Activated CD4-positive, alpha-beta T cell treated with anti-CD3 and anti-CD28 coated beads, Interleukin-2, Interleukin-4, amounts not matched to agents 100 ng/mL and 50 ng/mL, durations not matched to agents 16 hours and 8 hours (primary cell): Measurements from ENCODE around the gene BACE2.
"Not testable (repeated sequence)": the region's sequence is repeated elsewhere in the genome, so short reads cannot be mapped to it uniquely, and the experiment has no call there.

ENCODE experiments used
- DNase-seq: peaks from one replicate; pipeline ENCODE4 v3.0.0-alpha.2; 2020; ENCODE audit warnings: low spot score

Gene BACE2

GRCh38 chr21:41240040-41240439, 72.1 kb downstream of the BACE2 start:
- DNase-seq, result no peak

- DNase-seq, result no peak
Measured at GRCh38 chr21:41241341-41241740, 73.4 kb downstream of the BACE2 start.

- no peak for DNase-seq
Measured at GRCh38 chr21:41242238-41242829, 74.4 kb downstream of the BACE2 start.

- DNase-seq, result no peak
Measured at GRCh38 chr21:41243107-41243506, 75.1 kb downstream of the BACE2 start.

DNA sequence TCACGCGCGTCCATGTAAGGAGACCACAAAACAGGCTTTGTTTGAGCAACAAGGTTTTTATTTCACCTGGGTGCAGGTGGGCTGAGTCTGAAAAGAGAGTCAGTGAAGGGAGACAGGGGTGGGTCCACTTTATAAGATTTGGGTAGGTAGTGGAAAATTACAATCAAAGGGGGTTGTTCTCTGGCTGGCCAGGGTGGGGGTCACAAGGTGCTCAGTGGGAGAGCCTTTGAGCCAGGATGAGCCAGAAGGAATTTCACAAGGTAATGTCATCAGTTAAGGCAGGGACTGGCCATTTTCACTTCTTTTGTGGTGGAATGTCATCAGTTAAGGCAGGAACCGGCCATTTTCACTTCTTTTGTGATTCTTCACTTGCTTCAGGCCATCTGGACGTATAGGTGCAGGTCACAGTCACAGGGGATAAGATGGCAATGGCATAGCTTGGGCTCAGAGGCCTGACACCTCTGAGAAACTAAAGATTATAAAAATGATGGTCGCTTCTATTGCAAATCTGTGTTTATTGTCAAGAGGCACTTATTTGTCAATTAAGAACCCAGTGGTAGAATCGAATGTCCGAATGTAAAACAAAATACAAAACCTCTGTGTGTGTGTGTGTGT, 76.4 kb downstream of the BACE2 start:
- not testable (repeated sequence) for DNase-seq

DNA sequence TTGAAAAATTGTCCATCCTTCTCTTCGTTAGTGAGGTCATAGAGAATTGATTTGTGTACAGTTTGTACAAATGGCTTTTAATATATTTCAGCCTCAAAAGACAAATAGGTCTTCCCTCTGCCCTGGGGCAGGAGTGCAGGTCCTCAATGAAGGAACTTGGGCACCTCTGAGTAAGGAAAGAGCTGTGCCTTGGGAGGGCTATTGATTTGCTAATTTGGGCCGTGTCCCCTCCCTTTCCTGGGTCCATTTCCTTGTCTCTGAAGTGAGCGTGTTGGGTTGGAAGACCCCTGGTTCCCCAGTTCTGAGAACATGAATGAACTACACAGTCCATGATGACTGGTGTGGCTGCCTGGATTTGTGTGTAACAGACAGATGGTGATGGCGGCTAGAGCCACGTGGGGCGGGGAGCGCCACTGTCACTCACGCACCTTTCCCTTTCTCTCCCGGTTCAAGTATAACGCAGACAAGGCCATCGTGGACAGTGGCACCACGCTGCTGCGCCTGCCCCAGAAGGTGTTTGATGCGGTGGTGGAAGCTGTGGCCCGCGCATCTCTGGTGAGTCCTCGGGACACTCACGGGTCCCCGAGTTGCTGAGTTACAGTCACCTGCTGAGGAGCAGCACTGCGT, 77.7 kb downstream of the BACE2 start:
- no peak for DNase-seq

DNA sequence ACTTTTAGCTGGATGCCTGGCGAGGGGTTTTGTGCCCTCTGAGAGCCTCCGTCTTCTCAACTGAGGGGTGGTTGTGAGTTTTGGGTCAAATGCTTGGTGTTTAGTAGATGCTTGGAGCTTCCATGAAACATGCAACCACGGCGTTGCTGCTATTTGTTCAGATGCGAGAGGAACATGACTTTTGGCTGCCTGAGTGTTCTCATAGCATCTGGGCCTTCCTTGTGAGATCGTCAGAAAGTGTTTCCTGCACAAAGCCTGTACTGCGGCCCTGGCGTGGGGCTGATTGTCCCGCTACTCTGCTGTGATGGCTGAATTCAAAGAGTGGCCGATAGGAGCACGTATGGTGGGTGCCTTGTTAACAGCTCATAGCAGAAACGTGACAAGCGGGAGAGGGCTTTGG, 78.8 kb downstream of the BACE2 start:
- DNase-seq, result no peak

DNA sequence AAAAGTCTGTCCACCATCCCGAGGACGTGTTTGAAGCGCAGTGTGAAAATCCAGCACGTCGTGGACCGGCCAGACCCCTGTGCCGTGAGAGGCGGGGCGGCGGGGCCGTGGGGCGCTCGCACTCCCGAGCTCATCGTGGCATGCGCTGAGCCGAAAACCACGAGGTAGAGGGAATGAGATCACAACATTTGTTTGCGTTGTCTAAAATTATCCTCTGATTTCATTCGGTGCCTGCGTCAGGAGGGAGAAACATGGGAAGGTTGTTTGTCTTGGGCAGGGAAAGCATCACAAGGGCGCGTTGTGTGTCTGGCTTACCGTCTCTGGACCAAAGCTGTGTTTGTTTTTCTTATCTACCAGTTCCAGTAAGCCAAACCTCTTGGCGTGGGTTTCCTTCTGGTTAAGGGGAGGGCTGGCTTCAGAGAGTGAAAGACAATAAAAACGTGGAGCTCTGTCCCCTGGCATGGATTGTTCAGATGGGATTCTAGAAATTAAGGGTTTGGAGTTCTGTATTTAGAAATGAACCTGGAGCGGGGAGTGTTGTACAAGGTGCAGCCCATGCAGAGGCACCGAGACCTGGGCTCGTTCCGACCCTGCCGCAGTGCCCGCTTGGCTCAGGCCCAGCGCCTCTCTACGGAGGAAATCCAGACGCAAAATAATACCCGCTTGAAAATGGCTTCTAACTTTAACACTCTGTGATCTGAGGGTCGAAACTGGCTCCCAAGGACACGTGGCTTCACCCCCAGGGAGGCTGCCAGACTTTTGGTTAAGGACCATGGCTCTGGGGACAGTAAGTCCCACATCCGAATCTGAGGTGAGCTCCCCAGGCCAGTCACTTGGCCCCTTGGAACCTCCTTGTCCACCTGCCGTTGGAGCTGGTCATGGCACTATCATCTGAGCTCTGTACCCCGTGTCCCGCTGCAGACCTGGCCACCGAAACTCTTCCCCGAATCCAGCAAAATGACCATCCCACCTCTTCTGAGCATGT, 79.9 kb downstream of the BACE2 start:
- DNase-seq, result no peak

DNA sequence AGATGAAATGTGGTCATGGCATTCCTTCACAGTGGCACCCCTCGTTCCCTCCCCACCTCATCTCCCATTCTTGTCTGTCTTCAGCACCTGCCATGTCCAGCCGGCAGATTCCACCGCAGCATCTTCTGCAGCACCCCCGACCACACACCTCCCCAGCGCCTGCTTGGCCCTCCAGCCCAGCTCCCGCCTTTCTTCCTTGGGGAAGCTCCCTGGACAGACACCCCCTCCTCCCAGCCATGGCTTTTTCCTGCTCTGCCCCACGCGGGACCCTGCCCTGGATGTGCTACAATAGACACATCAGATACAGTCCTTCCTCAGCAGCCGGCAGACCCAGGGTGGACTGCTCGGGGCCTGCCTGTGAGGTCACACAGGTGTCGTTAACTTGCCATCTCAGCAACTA, 81.5 kb downstream of the BACE2 start:
- no peak for DNase-seq

GRCh38 chr21:41250519-41250918, 82.6 kb downstream of the BACE2 start:
- no peak for DNase-seq

- no peak for DNase-seq
Measured at GRCh38 chr21:41251961-41252642, 84.1 kb downstream of the BACE2 start.

DNA sequence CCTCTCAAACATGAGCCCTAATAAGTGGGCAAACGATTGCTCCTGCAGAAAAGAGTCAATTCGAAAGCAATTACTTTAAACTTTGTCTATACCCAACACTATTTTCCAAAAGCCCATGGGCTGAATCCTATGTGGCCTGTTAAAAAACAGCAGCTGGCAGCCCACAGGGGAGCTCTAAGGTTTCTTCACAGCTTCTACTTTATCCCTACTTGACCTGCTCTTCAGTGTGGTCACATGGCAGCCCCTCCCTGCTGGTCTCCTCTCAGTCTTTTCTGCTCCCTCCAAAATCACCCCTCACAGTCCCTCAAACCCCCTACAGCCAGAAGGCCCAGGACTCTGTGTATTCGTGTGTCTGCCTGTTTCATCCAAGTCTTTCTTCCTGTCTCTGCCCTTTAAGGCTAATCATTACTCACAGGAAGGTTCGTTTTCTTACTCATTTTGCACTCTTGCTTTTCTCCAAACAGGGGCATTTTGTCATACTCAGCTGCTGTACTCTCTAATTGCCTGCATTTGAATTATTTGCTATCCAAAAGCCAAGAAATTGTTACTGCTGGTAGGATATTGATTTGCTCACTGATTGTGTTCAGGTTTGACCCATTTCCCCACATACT, 86.2 kb downstream of the BACE2 start:
- no peak for DNase-seq

DNA sequence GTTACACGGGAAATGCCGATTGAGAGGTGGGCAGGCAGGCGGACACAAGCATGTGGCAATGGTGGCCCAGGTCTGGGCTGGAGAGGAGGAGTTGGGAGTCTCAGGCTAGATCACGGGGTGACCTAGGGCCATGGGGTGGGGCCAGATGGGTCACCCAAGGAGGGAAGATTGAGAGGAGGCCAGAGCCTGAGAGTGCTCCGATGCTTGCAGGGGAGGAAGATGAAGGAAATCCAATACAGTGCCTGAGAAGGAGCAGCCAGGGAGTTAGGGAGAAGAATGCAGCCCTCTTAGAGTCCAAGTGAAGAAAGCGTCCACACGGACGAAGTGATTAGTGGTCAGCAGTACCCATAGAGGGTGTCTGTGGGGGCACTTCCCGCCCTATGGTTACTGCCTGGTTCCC, 87.2 kb downstream of the BACE2 start:
- no peak for DNase-seq

- DNase-seq, result not testable (repeated sequence)
Measured at GRCh38 chr21:41256231-41256630, 88.3 kb downstream of the BACE2 start.

DNA sequence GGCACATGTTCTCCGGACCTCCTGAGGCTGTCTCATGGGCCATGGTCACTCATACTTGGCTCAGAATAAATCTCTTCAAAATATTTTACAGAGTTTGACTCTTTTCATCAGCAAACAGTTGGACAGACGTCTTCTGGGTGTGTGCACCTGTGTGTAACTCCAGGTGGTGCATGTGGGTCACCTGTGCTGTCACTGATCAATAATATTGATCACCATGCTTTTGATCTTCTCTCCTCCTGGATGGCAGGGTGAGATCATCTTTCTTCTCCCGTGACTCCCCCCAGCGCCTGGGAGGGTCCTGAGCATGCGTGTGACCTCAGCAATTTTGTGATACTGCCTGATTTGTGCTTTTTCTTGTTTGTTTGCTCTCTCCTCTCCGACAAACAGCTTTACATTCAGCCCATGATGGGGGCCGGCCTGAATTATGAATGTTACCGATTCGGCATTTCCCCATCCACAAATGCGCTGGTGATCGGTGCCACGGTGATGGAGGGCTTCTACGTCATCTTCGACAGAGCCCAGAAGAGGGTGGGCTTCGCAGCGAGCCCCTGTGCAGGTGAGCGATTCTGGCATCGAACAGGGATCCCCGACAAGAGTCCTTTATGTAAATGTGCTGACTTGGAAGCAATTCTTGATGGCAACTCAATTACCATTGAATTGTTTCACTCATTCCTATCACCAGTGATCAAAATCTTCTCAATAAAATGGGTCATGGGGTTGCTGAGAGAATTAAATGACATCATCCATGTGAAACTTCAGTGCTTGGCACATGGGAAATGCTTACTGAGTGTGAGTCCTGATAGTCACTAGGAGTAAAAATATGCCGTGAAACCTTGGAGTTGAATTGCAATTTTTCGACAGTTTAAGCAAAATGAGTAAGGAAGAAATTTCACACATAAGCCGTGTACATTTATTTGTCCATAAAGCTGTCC, 89.1 kb downstream of the BACE2 start:
- no peak for DNase-seq

DNA sequence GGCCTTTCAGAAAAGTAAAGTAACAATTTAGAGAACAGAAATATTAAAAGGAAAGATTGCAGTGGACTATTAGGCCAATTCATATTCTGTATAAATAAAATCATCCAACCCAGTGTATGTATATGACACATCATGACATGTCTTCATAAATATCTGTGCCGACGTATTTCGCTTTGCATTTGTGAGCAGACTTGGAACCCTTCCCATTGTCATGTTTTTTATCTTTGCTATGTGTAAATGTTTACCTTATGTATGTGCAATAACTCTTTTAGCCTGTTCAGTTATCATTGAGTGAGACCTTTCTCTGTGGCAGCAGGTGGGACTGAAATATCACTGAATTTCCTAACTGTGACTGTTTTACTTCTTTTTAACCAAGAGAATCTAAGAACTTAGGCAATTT, 90.7 kb downstream of the BACE2 start:
- DNase-seq, result no peak

DNA sequence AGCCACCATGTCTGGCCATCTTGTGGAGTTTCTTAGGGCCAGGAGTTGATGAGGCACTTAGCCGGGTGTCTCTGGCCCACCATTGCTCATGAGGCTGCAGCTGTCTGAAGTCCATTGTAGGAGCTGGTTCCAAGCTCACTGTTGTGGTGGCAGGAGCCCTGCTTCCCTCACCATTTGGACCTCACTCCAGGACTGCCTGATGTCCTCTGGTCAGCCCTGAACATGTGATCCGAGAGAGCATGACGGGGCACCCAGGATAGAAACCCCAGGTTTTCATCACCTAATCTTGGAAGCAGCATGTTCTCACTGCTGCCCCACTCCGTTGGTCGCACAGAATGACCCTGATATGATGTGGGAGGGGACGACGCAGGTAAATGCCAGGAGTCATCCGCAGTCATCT, 92.5 kb downstream of the BACE2 start:
- DNase-seq, result no peak

DNA sequence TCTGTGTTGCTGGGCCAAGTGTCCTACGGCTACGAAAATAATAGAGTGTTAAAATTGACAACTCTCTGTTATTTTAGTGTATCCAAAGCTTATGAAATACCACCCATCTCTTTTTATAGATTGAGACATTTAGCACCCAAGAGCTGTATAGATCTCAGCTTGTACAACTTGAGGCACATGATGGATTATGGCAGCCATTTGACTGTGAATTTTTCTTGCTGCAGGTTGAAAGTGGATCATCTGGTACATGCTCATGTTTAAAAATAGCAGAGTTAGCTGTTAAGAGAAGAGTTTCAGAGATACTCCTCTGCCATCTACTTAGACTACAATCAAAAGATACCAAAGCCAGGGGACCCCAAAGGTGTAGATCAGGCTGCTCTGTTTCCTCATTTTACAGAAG, 99.4 kb downstream of the BACE2 start:
- no peak for DNase-seq

- no peak for DNase-seq
Measured at GRCh38 chr21:41269535-41269934, 101.6 kb downstream of the BACE2 start.

DNA sequence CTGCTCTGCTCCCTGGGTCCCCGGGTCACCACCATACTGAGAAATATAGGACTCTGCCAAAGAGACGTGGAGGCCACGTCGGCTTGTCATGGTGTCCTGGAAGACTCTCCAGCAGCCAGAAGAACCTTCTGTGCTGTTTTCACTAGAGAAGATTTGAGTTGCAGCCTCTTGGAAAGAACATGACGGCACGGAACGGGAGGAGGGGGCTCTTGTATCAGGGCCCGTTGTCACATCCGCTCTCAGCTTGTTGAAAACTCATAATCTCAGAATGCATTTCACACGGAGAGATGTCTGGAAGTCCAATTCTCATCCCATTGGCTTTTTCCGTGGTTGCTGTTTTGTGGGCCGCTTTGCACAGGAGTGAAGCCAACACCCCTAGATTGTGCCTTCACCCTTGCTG, 109.2 kb downstream of the BACE2 start:
- no peak for DNase-seq
